DMS79 (cell line): ENCODE measurements around the gene MUC5B.

Experiments used
- DNase-seq: peaks from one replicate; lab custom pipeline; 2025; lab: John Stamatoyannopoulos, UW

Gene MUC5B

DNA sequence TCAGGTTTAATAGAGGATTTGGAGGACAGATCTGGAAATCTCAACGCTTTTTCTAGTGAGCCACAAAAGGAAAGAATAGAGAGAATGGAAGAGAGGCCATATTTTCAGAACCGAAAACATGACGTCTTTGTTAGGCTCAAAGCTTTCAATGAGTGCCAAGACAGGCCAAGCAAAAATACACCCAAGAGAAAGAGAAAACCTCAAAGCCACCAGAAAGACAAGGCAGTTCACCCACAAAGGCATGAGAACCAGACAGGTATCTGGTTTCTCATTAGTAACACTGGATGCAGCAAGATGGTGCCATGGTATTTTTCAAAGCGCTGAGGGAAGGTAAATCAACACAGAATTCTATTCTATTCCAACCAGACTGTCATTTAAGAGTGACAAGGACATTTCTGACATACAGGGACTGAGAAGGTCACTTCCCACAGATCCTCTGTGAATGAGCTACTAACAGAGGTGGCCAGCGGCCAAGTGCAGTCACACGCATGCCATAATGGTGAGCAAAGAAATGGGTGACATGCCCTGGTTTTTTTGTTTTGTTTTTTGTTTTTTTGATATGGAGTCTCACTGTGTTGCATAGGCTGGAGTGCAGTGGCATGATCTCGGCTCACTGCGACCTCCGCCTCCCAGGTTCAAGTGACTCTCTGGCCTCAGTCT lies 44.7 kb downstream of the MUC5B start:
- DNase-seq, result no peak

DNA sequence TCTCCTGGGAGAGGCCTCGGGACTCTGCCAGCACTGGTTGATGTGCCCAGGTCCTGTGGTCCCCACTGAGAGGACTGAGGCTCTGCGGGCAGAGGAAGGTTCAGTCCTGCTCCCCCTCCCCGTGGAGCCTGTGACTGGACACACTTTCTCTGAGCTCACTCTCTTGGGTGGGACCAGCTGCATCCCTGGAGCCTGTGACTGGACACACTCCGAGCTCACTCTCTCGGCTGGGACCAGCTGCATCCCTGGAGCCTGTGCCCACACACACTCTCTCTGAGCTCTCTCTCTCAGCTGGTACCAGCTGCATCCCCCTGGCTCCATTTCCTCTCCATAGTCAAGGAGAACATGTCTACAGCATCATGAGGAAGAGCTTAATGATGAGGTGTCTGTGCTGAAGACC lies 47.1 kb downstream of the MUC5B start:
- no peak for DNase-seq

DNA sequence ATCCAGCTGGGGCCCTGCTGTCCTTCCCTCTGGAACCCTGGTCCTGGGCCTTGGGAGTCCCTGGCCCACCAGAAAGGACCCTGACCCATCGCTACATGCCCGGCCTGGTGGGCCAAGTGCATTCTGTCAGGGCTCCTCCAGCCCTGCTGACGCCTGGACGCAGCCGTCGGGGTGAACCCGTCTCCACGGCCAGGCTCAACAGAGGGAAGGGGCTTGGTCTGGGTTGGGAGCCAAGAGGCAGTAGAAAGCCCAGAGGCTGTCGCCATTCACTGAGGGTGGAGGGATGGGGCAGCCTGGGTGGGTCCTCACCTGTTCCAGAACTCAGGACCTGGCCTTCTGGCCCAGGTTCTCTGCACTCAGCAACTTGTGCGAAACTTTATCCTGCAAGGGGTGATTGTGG lies 47.6 kb downstream of the MUC5B start:
- DNase-seq, result no peak

DNA sequence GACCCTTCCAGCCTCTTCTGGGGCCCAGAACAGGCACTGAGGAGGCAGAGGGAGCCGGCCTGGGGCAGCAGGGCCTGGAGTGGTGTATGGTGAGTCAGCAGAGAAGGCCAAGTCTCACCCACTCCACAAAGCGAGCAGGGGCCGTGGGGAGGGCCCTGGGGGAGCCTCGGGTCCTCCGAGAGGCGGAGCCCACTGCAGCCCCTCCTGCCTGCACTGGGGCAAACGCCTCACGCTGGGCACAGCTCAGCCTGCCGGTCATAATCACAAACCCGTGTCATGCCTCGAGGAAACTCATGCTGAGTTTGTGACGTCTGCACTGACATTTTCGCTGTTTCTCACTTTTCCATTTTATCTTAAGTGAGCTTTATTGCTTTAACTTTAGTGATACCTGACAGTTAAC lies 48.1 kb downstream of the MUC5B start:
- no peak for DNase-seq

DNA sequence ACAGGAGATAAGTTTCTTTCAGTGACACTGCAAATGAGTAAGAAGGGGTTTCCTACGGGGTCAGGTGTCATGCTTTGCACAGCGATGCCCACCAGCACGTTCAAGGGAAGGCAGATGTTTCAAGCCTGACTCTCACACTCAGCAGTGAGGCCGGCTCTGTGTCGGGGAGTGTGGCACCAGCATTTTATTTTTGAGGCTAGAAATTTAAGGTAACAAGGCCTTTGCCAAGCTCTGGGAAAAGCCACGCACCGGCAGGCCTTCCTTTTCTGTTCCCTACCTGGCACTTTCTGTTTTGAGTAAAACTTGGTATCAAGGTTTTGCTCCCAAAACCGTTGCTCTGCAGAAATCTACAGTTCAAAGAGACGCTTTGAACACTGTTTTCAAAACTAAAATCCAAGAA lies 48.5 kb downstream of the MUC5B start:
- DNase-seq, result no peak

DNA sequence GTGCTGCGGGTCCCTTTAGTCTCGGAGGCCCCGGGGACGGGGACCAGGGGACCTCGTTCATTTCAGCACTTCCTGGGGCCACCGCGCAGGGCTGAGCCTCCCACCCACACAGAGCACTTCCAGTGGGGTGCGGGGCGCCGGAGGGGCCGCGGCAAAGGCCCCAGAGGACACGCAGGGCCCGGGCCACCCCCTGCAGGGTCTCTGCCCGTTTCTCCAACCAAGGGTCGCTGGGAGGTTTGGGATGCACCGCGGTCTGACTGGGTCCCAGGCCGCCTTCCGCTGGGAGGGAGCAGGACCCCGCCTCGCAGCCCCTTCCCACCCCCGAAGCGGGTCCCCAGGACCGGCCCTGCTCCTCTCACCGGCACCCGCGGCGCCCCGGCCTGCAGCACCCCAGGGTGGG lies 49.1 kb downstream of the MUC5B start:
- DNase-seq, result no peak

DNA sequence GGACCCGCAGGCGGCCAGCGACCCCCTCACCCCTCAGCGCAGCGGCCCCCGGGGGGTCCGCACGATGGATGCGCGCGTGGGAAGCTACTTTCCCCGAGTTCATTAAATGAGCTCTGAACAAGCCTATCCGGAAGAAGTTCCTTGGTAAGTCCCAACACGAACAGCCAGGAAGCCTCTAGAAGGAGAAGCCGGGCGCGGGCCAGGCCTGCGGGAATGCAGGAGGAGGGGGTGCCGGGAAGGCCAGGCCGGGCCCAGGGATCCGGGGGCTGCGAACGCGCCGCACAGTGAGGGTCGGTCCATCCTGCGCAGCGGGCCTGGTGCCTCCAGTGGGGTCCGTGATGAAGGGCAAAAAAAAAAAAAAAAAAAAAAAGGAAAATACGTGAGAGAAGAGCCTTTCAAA lies 49.7 kb downstream of the MUC5B start:
- DNase-seq, result no peak

DNA sequence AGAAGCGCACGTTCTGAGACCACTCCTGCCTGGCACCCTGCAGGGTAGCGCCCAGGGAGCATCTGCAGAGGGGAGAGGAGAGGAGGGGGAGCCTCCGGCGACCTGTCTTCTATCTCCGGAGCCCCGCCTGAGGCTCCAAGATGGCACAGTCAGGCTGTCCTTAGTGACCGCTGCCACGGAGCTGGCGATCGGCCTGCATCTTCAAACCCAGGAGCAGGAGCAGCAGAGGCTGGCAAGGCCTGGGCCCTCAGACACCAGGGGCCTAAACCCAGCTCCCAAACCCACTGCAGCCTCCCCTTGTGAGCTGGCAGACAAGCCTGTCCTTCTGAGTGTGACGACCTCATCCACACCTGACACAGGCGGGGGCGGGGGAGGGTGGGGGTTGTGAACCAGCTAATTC lies 51.6 kb downstream of the MUC5B start:
- DNase-seq, result no peak

DNA sequence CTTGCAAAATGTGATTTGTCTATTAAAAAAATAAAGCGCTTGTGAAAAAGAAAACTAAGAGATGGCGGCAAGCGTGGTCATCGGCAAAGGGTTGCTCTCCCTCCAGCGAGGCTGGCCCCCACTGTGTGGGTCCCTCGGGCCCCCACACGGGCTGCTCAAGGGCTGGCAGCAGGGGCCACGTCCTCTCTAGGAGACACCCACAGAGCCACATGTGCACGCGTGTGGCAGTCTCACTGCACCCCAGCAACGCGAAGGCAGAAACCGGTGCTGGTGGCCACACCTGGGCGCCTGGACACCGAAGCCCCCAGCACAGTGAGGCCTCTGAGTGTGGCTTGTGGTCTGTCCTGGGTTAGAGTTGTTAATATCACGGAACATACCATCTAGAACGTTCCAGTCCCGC lies 52.2 kb downstream of the MUC5B start:
- no peak for DNase-seq

DNA sequence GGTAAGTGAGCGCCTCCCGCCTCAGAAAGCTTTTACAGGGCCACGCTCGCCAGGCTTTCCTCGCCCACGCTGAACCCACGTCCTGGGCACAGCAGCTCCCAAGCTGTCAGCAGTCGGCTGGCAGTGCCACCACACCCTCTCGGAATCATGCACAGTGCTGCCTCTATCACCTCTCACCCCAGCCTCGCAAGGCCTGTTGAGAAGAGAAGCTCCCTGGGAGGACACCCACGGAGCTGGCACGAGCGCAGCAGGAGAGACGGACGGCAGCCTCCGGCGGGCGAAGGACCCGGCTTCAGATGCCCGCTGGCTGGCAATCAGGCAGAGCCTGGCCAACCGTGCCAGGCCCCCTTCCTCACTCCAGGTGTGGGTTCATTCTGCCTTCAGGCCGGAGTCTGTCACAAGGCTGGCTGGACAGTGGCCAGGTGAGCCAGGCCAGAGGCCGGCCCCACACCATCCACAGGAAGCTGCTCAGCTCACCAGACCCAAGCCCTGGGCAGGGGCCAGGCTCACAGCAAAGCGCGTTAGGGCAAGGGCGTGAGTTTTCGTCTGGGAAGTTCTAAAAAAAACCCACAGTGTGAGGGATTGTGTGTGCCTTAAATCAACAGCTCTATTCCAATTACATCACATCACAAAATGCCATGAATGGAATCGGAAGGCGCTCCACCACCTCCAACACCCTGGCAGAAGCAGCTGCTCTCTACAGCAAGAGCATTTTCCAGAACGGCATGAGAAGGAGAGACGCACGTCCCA lies 53.4 kb downstream of the MUC5B start:
- DNase-seq, result no peak

DNA sequence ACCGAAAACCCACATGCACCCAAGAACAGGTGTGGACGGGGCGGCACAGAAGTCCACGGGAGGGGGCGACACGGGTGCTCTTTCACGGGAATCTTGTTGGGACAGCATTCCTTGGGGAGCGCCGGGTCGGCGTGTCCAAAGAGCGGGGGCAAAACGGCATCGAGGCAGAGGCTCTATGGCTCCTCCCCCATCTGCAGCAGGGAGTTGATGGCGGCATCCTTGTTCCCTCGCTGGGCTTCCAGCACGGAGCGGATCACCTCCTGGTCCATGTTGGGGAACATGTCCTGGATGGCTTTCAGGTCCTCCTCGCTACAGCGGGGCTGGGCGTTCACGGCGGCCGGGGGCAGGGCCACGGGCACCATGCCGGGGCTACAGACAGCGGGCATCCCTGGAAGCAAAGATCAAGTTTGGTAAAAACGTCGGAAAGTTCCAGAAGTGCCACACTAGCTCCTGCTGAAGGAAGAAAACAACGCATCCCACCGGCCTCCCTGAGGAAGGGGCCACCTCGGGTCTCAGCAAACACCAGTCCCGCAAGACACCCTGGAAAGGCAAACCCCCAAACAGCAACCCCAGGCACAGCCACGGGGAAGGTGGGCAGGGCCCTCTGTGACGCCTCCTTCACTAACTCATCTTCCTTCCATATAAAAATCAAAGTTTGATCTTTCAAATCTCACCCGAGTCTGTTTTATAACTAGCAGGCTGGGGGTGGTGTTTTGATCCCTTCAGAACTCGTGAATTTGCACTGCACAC lies 54.2 kb downstream of the MUC5B start:
- DNase-seq, result no peak

DNA sequence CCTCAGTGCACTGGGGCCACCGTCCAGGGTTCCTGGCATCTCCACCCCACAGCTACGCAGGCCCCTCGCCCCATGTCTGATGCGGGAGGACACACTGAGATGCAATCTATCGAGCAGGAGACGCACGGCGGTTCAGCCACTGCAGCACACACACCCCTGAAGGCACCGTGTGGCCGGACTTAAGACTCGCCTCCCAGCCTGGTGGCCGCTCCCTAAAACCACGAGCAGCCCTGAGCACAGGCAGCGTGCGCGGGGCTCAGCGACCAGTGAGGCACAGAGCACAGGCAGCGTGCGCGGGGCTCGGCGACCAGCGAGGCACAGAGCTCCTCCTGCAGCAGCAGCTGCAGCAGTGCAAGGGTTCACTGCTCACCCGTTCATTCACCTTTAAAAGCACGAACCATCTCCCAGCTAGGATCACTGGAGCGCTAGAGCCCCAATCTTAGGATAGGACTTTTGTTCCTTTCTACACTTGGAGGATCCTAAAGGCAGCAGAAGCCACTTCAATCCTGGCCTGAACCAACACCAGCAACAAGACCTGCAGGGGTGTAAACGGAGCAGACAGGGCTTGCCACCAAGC lies 55.2 kb downstream of the MUC5B start:
- DNase-seq, result no peak

DNA sequence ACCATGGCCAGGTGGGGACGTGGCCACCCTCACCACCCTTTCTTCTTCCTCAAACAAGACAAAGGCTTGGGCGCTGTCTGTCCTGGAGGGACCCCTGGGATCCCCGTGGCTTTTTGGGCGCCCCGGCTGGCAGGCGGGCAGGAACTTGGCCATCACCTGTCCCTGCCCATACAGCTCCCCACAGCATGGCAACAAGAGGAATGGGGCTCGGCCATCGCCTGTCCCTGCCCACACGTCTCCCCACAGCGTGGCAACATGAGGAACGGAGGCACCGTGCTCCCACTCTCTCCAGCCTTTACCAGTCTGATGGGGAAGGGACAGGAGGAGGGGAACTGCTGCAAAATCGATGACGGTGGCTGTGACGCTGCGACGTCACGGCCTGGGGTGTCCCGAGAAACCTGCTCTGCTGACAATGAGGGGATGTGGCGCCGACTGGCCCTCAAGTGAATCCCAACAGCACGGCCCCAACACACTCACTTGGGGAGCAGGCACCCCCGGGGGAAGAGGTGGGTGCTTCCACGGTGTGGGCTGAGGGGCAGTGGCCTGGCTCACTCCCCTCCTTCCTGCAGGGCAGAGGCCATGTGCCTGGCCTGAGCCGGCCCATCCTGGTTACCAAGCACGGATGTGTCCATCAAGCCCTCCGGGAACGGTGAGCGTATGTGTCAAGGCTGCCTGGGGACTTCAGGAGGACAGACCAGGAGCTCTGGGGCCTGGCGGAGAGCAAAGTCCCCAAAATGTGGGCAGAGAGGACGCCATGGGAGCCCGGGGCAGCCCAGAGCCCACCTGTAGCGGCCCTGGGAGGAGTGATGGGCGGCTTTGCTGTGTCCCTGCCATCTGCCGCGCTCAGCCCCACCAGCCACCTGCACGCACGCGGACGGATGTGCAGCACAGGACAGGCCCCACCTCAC lies 56.2 kb downstream of the MUC5B start:
- DNase-seq, result no peak

DNA sequence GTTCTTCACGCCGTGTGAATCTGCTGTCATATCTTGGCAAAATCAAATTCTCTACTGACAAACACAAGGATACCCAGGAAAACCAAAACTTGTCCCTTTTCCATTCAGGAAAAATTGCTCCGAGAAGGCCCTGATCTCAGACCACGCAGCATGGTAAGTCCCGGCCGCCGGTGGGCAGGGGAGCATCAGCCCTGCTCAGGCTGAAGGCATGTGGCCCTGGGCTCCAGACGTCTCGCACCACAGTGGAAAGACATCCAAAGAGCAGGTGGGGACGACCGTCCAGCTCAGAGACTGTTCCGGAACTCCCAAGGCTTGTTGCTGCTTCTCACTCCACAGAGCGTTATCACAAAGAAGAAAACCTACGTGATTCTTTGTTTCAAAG lies 56.8 kb downstream of the MUC5B start:
- DNase-seq, result no peak

DNA sequence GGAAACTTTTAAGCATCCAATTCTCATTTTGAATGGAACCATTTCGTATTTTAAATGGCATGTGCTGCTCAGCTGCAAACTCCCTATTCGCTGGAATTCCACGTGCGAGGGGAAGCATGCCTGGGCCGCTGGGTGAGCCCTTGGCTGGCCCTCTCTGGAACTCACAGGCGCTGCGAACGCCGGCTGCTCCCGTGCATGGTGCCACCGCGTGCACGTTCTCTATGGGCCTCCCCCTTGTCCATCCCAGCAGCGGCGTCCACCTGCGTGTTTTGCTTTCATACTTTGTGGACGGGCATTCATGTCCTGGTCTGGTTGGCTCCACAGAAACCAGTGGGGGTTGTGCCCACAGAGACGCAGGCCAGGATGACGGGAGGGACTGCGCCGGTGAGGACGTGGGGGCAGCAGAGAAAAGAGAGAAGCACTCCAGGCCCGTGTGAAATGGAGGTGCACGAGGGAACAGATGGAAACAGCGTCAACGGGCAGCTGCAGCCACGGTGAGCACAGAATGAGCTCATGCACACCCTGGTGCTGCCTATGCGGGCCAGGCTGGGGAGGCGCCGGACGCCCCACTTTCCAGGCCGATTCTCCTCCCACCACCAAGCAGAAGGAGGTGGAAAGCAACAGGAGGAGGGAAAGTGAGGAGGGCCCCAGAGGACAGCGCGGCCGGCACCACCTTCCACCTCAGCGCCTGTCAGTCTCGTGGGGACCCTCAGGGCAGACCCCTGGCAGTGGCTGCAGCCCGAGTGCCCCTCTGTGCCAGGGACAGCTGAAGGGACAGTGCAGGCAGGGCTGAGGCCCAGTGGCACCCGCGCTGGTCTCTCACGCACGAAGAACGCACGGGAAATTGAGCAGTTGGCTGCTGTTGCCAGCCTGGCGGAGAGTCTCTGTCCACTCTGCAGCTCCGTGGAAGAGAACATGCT lies 57.5 kb downstream of the MUC5B start:
- DNase-seq, result no peak

DNA sequence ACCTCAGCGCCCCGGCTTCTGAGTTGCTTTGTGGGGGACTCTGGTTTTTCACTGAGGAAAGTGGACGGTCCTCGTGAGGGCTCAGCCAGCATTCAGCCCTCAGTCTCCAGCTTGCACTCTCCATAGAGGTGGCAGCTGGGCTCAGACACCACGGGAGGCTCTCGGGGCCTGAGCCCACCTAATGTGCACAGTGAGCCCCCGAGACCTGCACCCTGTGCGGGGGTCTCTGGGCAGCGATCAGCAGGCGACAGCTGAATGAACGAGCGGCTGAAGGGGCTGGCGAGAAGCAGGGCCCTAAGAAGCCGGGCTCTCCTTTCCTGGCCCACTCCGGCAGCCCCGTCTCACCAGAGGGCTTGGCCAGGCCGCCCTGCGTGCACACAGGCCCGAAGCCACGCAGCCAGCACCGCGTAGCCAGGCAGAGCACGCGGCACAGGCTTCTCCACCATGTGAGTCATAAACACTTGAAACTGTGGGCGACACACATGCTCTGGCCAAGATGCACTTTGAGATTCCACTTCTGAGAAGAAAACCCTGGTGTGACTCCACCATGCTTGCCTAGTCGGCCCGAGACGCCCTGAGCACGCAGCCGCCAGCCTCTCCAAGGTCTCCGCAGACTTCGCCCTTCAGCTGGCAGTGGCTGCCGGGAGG lies 58.6 kb downstream of the MUC5B start:
- no peak for DNase-seq

DNA sequence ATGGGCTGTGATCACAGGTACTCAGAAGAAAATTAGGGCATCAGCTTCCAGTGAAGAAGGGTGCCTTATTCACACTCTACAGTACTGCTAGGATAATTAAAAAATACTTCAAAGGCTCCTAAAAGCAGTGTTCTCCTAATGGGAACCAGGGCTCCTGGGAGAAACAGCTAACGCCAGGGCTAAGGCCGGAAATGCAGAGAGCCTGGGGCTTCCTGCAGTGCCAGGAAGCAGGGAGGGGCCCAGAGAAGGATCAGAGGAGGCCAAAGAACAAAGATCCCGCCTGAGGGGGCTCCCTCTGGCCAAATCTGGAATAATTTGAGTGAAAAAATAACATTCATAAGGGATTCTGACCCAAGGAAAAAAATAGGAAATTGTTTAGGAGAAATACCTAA lies 59.1 kb downstream of the MUC5B start:
- no peak for DNase-seq

DNA sequence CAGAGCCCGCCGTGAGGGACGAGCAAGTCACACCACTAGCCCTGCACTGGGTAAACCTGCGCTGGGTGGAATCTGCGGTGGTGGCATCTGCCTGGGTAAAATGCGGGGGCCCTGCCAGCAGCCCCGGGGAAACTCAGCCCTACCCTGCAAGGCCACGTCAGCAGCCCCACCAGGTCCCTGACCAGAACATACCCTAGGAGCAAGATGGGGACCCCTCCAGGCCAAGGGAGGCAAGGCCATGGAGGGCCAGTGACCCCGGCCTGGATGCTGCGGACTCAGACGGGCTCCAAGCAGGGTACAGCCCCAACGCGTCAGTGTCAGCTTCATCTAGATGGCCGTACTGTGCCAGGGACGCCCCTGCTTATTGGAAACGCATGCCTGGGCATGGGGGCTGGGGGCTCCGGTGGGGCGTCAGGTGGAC lies 60.2 kb downstream of the MUC5B start:
- no peak for DNase-seq

DNA sequence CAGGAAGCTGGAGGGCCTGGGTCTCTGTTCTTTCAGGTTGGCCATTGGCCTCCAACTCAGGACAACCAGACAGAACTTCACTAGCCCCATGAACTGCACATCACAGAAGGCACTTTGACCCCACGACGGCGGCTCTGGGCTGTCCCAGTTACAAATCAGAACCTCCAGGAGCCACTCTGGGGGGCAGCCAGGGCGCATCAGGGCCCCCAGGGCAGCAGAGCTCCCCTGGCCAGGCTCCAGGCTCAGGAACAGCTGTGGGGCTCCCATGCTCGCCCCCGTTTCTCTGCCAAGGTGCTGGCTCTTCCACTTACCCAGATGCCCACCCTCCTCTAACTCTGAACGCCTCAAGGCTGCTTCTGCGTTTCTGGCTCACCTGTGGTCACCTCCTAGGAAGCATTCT lies 61.0 kb downstream of the MUC5B start:
- DNase-seq, result no peak

DNA sequence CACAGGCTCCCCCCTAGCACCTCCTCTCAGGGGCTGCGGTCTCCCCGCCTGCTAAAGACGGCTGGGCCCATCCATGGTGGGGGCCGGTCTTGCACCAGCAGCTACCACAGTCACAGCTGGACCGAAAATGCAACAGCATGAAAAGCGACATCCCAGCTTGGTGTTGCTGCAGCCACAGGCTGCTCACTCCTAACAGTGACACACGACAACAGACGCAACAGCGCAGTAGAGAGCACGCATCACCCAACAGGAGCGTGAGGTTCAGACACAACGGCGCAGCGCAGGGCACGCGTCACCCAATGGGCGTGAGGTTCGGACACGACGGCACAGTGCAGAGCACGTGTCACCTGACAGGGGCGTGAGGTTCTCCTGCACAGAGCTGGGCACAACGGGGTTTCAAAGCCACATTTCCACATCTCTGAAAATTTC lies 62.5 kb downstream of the MUC5B start:
- no peak for DNase-seq
